Left lung (tissue), 10 donors: Measurements from ENCODE around the gene NAV2. TPM values are rescaled to one million over a fixed set of nuclear protein-coding genes. Genes with fewer than 3 reads are reported as not detected.

Experiments
- ATAC-seq: fragments of 200-7000 bp; cut with Tn5 transposase; one replicate; pipeline ENCODE4 v1.9.1; 2020; ENCODE audit warnings: moderate library complexity
- DNase-seq, 4 donors: peaks; one replicate each; pipeline ENCODE4 v3.0.0-alpha.2; 2013 to 2020
- H3K27ac ChIP-seq, 2 donors: fragments of 200-600 bp; sonication (generic) in 1 of 2; one replicate each; pipeline versions ENCODE4 v1.5.0 to v1.8.0; 2020 to 2021
- H3K27me3 ChIP-seq, 2 donors: fragments of 200-600 bp; sonication (generic) in 1 of 2; one replicate each; pipeline versions ENCODE4 v1.5.0 to v1.8.0; 2020 to 2021
- H3K36me3 ChIP-seq, 2 donors: fragments of 200-600 bp; sonication (generic) in 1 of 2; one replicate each; pipeline versions ENCODE4 v1.5.0 to v1.8.0; 2020 to 2021
- H3K4me1 ChIP-seq, 2 donors: fragments of 200-600 bp; one replicate each; pipeline ENCODE4 v1.8.0; 2021
- H3K4me3 ChIP-seq, 2 donors: fragments of 200-600 bp; sonication (generic) in 1 of 2; one replicate each; pipeline versions ENCODE4 v1.5.0 to v1.8.0; 2020 to 2021; ENCODE audit warnings: mild to moderate bottlenecking in 1 of 2
- H3K9me3 ChIP-seq, 2 donors: fragments of 200-600 bp; sonication (generic) in 1 of 2; one replicate each; pipeline versions ENCODE4 v1.5.0 to v1.8.0; 2020 to 2021
- CTCF ChIP-seq, 2 donors: fragments of 200-600 bp; sonication (generic) in 1 of 2; IDR thresholded peaks; one replicate each; pipeline versions ENCODE4 v1.5.0 to v1.8.0; 2021; ENCODE audit warnings: antibody characterized with exemption in 2 of 2
- intact Hi-C, 2 donors: fragments of 100-400 bp; cut with DNase I; formaldehyde crosslinking; loops; one replicate each; pipeline versions ENCODE4 v1.11.2 to v1.14.2; 2022
- polyA plus RNA-seq, 6 donors: library from polyadenylated mRNA; unstranded; fragments of 120-200 nt; gene quantifications; one replicate each; pipeline ENCODE4 v1.2.1, GENCODE V29; 2013; ENCODE audit not compliant: insufficient read length in 6 of 6
- total RNA-seq, 2 donors: library from RNA; stranded (reverse); fragmentation: NEBNext Ultra II Directional; extraction: Animal tissue kit (Norgen Biotek cat#: 25700); gene quantifications; one replicate each; pipeline ENCODE4 v1.2.1, GENCODE V29; 2021
- donor health status: DM: no; HTN: yes; CAD: no.
- donor health status: DM: no; HTN: no; CAD: no.

NAV2 gene
- total and polyA plus RNA-seq, 8 donors: 18.0 to 59.9 (median 23.1) TPM

GRCh38 chr11:19974886-19975285 lies 262.2 kb downstream of the NAV2 start:
- ATAC-seq (no peak), DNase-seq (no peak)
- Histone ChIP-seq H3K36me3 (no peaks in the 10 kb centered on the region), H3K27ac (no peak overlapping the region), H3K9me3 (no peaks in the 10 kb centered on the region), H3K4me1 (peaks cover 5 to 10% of the 10 kb centered on the region in 2 donors), H3K27me3 (no peaks in the 10 kb centered on the region), H3K4me3 (no peak overlapping the region)
- intact Hi-C loops: no loop called here
- TF ChIP-seq CTCF (IDR thresholded peaks at IDR 0.05): no peak

- no peaks in the 10 kb centered on the region for H3K27me3 ChIP-seq
- intact Hi-C loops: no loop called here
- H3K27ac ChIP-seq: no peak overlapping the region
- ATAC-seq: no peak
- peaks cover 5 to 10% of the 10 kb centered on the region in 2 donors for H3K4me1 ChIP-seq
- DNase-seq: no peak
- no peaks in the 10 kb centered on the region for H3K9me3 ChIP-seq
- no peak for TF ChIP-seq CTCF (IDR thresholded peaks at IDR 0.05)
- H3K36me3 ChIP-seq: no peaks in the 10 kb centered on the region
- H3K4me3 ChIP-seq: no peak overlapping the region
These were observed 262.9 kb downstream of the NAV2 start for GRCh38 chr11:19975414-19975990.

- Histone ChIP-seq H3K9me3 (no peaks in the 10 kb centered on the region), H3K4me1 (peaks cover 5 to 10% of the 10 kb centered on the region in 2 donors), H3K27ac (no peak overlapping the region), H3K4me3 (no peak overlapping the region), H3K27me3 (no peaks in the 10 kb centered on the region), H3K36me3 (no peaks in the 10 kb centered on the region)
- intact Hi-C loops: no loop called here
- no peak for ATAC-seq
- DNase-seq: no peak
- no peak for TF ChIP-seq CTCF (IDR thresholded peaks at IDR 0.05)
These were observed 263.8 kb downstream of the NAV2 start for GRCh38 chr11:19976281-19976941.

GRCh38 chr11:19977941-19978340 lies 265.3 kb downstream of the NAV2 start:
- DNase-seq: no peak
- intact Hi-C loops: no loop called here
- Histone ChIP-seq H3K36me3 (no peaks in the 10 kb centered on the region), H3K27ac (peak overlapping the region; percentile 40 to 61), H3K4me1 (peaks cover 5 to 10% of the 10 kb centered on the region in 2 donors), H3K9me3 (no peaks in the 10 kb centered on the region), H3K4me3 (no peak overlapping the region), H3K27me3 (no peaks in the 10 kb centered on the region)
- ATAC-seq: no peak
- no peak for TF ChIP-seq CTCF (IDR thresholded peaks at IDR 0.05)

GRCh38 chr11:19978668-19979518 lies 266.3 kb downstream of the NAV2 start:
- Histone ChIP-seq H3K27me3 (no peaks in the 10 kb centered on the region), H3K4me3 (no peak overlapping the region), H3K36me3 (no peaks in the 10 kb centered on the region), H3K27ac (peak overlapping the region; percentile 40 to 61), H3K4me1 (peaks cover 5 to 10% of the 10 kb centered on the region in 2 donors), H3K9me3 (no peaks in the 10 kb centered on the region)
- DNase-seq: peak in 2 of 4 donors; percentile 48 to 65
- intact Hi-C loops: no loop called here
- no peak for TF ChIP-seq CTCF (IDR thresholded peaks at IDR 0.05)
- ATAC-seq: peak; percentile 84
